A549 (cell line): ENCODE results near the gene APOA1.

Experiments used
- CTCF ChIP-seq: fragments of >200 bp; sonication (Bioruptor Twin); formaldehyde crosslinking; IDR thresholded peaks from 3 replicates; pipeline ENCODE4 v1.5.1; 2016
- MYC ChIP-seq: IDR thresholded peaks from 2 replicates; pipeline ENCODE4 v1.6.1; 2012; ENCODE audit warnings: mild to moderate bottlenecking, inconsistent platforms, low read length, improper control_type of control experiment, borderline replicate concordance
- REST ChIP-seq: fragments of 200-600 bp; sonication (generic); IDR thresholded peaks from 2 replicates; pipeline ENCODE4 v1.6.1; 2016; ENCODE audit warnings: antibody characterized with exemption, mild to moderate bottlenecking, moderate library complexity

- TF ChIP-seq REST (no peak), CTCF (no peak), MYC (no peak)
Measured at GRCh38 chr11:116856423-116856822, 19.0 kb upstream of the APOA1 start.
